Upper lobe of left lung (tissue), 4 donors: ENCODE results near the gene CHD9.

Source experiments
- EP300 ChIP-seq, 4 donors: sonication (generic); formaldehyde crosslinking; IDR thresholded peaks; one replicate each; pipeline ENCODE4 v1.5.1; 2017; ENCODE audit warnings: antibody characterized with exemption in 4 of 4, control low read depth in 2 of 4
- POLR2A ChIP-seq, 4 donors: fragments of 450-650 bp; IDR thresholded peaks; one replicate each; pipeline ENCODE4 v1.5.1; 2016 to 2017; ENCODE audit warnings: antibody characterized with exemption in 4 of 4, mild to moderate bottlenecking in 2 of 4
- POLR2AphosphoS5 ChIP-seq, 2 donors: sonication (generic); formaldehyde crosslinking; IDR thresholded peaks; one replicate each; pipeline ENCODE4 v1.5.1; 2017; ENCODE audit warnings: antibody characterized with exemption in 2 of 2
- TF ChIP-seq, protein P1 (sequence below), 6 experiments: fragments of 450-650 bp in 4 of 6; fragments of 200-600 bp in 2 of 6; sonication (generic) in 2 of 6; IDR thresholded peaks; one replicate each; pipeline ENCODE4 v1.5.1; 2016 to 2019; ENCODE audit warnings: antibody characterized with exemption in 6 of 6

DNA sequence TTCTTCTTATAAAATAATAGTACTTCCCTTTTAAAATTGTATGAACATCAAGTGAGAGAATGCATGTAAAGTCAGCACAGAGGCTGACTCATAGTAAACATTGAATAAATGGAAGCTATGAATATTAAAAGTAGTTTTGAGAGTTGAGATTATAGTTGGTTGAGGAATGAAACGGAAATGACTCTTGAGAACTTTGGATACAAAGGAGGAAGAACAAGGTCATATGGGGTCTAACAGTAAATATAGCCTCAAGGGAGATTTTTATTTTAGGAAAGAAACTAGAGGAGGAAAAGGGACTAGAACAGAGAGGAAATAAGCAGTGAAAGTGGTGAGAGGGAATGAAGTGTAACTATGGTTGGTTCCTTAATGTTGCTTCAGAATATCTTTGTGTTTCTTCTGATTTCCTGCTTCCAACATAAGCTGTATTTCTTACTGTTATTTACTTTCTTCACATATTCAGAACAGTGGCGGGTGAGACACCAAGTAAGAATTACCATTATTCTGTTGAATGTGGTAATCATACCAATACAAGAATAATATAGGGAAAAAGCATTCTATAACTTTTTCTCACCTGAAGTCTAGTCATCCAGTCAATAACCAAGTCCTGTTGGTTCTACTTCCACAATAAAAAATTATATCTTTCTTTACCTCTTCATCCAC is 165.1 kb downstream of the CHD9 start:
- TF ChIP-seq, protein P1, sequence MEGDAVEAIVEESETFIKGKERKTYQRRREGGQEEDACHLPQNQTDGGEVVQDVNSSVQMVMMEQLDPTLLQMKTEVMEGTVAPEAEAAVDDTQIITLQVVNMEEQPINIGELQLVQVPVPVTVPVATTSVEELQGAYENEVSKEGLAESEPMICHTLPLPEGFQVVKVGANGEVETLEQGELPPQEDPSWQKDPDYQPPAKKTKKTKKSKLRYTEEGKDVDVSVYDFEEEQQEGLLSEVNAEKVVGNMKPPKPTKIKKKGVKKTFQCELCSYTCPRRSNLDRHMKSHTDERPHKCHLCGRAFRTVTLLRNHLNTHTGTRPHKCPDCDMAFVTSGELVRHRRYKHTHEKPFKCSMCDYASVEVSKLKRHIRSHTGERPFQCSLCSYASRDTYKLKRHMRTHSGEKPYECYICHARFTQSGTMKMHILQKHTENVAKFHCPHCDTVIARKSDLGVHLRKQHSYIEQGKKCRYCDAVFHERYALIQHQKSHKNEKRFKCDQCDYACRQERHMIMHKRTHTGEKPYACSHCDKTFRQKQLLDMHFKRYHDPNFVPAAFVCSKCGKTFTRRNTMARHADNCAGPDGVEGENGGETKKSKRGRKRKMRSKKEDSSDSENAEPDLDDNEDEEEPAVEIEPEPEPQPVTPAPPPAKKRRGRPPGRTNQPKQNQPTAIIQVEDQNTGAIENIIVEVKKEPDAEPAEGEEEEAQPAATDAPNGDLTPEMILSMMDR (IDR thresholded peaks at IDR 0.05): no peak
- no peak for TF ChIP-seq POLR2AphosphoS5 (IDR thresholded peaks at IDR 0.05)
- TF ChIP-seq POLR2A (IDR thresholded peaks at IDR 0.05): no peak
- no peak for TF ChIP-seq EP300 (IDR thresholded peaks at IDR 0.05)
